Measurements from ENCODE around the gene RAD51B. TPM values are rescaled to one million over a fixed set of nuclear protein-coding genes. Genes with fewer than 3 reads are reported as not detected.

The RAD51B gene
- total and polyA plus RNA-seq, 2 of the 13 experiments (the other 11 are each of a cell fraction or from before 2014, with no cell fraction given), result 7.0 to 9.5 TPM

DNA sequence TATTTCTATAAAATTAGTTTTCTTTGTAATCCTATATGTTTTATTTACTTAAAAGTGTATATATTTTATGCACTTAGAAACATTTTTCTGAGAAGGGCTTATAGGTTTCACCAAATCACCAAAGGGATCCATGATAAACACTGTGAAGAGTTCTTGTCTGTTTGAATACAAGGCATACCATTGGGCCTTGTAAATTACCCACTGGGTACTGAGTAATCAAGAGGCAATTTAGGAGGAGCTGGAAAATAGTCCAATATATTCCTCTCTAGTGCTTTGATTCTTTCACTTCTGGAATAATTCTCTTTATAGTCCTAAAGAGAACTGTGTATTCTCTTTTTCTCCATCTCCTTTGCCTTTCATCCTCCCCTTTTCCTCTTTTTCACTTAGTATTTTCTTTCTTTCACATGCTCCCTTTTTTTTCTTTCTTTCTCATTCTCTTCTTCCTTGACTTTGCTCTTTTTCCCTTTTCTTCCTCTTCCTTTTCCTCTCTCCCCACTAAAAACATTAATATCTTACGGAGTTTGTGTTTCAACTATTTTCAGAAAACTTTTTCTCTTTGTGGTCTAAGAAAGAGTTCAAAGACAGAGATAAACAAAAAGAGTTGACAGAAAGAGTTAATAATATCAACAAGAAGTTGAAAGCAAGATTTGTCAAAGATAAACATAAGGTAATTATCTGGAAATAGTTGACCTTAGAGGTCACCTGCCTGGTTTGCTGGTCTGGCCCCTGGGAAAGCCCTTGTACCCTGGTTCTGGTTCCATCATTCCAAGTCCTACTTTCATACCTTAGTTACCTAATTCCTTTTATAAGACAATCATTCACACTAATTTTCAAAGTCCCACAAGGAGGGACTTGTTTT, 435.3 kb downstream of the RAD51B start (continued):
- no peak for TF ChIP-seq MTF2 (CRISPR knock-in tag; IDR thresholded peaks at IDR 0.05; ENCODE audit: borderline replicate concordance)
- TF ChIP-seq ZNF367 (CRISPR knock-in tag; IDR thresholded peaks at IDR 0.05; ENCODE audit: borderline replicate concordance), result no peak
- TF ChIP-seq REXO4 (CRISPR knock-in tag; IDR thresholded peaks at IDR 0.05; ENCODE audit: borderline replicate concordance), result no peak
- no peak for TF ChIP-seq PHF20 (CRISPR knock-in tag; IDR thresholded peaks at IDR 0.05)
- TF ChIP-seq FOXK1 (CRISPR knock-in tag; IDR thresholded peaks at IDR 0.05; ENCODE audit: borderline replicate concordance, low read depth), result 0 out of 2 replicates have a peak, but pooled peaks have one; percentile 27
- peak; percentile 79 for TF ChIP-seq GFI1 (CRISPR knock-in tag; IDR thresholded peaks at IDR 0.05; ENCODE audit: borderline replicate concordance)
- TF ChIP-seq MXI1 (IDR thresholded peaks at IDR 0.05; ENCODE audit: borderline replicate concordance, low read depth, low read length), result no peak
- TF ChIP-seq, protein P1, sequence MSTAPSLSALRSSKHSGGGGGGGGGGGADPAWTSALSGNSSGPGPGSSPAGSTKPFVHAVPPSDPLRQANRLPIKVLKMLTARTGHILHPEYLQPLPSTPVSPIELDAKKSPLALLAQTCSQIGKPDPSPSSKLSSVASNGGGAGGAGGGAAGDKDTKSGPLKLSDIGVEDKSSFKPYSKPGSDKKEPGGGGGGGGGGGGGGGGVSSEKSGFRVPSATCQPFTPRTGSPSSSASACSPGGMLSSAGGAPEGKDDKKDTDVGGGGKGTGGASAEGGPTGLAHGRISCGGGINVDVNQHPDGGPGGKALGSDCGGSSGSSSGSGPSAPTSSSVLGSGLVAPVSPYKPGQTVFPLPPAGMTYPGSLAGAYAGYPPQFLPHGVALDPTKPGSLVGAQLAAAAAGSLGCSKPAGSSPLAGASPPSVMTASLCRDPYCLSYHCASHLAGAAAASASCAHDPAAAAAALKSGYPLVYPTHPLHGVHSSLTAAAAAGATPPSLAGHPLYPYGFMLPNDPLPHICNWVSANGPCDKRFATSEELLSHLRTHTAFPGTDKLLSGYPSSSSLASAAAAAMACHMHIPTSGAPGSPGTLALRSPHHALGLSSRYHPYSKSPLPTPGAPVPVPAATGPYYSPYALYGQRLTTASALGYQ (CRISPR knock-in tag; IDR thresholded peaks at IDR 0.05), result peak; percentile 83
- no peak for TF ChIP-seq ZNF768 (CRISPR knock-in tag; IDR thresholded peaks at IDR 0.05)
- TF ChIP-seq ZNF652 (CRISPR knock-in tag; IDR thresholded peaks at IDR 0.05; ENCODE audit: borderline replicate concordance, low read depth), result peak; percentile 91
- TF ChIP-seq, protein P2, sequence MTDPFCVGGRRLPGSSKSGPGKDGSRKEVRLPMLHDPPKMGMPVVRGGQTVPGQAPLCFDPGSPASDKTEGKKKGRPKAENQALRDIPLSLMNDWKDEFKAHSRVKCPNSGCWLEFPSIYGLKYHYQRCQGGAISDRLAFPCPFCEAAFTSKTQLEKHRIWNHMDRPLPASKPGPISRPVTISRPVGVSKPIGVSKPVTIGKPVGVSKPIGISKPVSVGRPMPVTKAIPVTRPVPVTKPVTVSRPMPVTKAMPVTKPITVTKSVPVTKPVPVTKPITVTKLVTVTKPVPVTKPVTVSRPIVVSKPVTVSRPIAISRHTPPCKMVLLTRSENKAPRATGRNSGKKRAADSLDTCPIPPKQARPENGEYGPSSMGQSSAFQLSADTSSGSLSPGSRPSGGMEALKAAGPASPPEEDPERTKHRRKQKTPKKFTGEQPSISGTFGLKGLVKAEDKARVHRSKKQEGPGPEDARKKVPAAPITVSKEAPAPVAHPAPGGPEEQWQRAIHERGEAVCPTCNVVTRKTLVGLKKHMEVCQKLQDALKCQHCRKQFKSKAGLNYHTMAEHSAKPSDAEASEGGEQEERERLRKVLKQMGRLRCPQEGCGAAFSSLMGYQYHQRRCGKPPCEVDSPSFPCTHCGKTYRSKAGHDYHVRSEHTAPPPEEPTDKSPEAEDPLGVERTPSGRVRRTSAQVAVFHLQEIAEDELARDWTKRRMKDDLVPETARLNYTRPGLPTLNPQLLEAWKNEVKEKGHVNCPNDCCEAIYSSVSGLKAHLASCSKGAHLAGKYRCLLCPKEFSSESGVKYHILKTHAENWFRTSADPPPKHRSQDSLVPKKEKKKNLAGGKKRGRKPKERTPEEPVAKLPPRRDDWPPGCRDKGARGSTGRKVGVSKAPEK (CRISPR knock-in tag; IDR thresholded peaks at IDR 0.05; ENCODE audit: borderline replicate concordance), result no peak
- no peak; the same call in 1 of the 2 replicates for TF ChIP-seq CEBPG (CRISPR knock-in tag; IDR thresholded peaks at IDR 0.05)
- TF ChIP-seq, protein P3, sequence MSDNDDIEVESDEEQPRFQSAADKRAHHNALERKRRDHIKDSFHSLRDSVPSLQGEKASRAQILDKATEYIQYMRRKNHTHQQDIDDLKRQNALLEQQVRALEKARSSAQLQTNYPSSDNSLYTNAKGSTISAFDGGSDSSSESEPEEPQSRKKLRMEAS (IDR thresholded peaks at IDR 0.05), result no peak
- TF ChIP-seq, protein P4, sequence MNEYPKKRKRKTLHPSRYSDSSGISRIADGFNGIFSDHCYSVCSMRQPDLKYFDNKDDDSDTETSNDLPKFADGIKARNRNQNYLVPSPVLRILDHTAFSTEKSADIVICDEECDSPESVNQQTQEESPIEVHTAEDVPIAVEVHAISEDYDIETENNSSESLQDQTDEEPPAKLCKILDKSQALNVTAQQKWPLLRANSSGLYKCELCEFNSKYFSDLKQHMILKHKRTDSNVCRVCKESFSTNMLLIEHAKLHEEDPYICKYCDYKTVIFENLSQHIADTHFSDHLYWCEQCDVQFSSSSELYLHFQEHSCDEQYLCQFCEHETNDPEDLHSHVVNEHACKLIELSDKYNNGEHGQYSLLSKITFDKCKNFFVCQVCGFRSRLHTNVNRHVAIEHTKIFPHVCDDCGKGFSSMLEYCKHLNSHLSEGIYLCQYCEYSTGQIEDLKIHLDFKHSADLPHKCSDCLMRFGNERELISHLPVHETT (CRISPR knock-in tag; conservative IDR thresholded peaks at IDR 0.05), result no peak
- no peak for TF ChIP-seq PHF8 (CRISPR knock-in tag; IDR thresholded peaks at IDR 0.05)
- no peak for TF ChIP-seq ZNF207 (IDR thresholded peaks at IDR 0.05; ENCODE audit: borderline replicate concordance)
- peak; percentile 90 for TF ChIP-seq NFIC (IDR thresholded peaks at IDR 0.05; ENCODE audit: low read length)
- no peak for TF ChIP-seq IKZF1 (IDR thresholded peaks at IDR 0.05)
- no peak for TF ChIP-seq ASH2L (IDR thresholded peaks at IDR 0.05; ENCODE audit: insufficient read length, low read depth, low read length)
- peak; percentile 51; the same call in 1 of the 2 replicates for TF ChIP-seq EHMT2 (IDR thresholded peaks at IDR 0.05; ENCODE audit: borderline replicate concordance, low read depth, low read length)
- TF ChIP-seq CHD2 (IDR thresholded peaks at IDR 0.05; ENCODE audit: low read depth, low read length), result no peak
- TF ChIP-seq KLF13 (CRISPR knock-in tag; IDR thresholded peaks at IDR 0.05), result no peak
- TF ChIP-seq MIXL1 (CRISPR knock-in tag; IDR thresholded peaks at IDR 0.05), result peak; percentile 79
- TF ChIP-seq FOXJ3 (CRISPR knock-in tag; IDR thresholded peaks at IDR 0.05; ENCODE audit: borderline replicate concordance), result peak; percentile 89; the same call in 1 of the 2 replicates
- peak; percentile 64; the same call in 1 of the 2 replicates for TF ChIP-seq ZKSCAN5 (CRISPR knock-in tag; IDR thresholded peaks at IDR 0.05)
- TF ChIP-seq TMF1 (CRISPR knock-in tag; IDR thresholded peaks at IDR 0.05; ENCODE audit: low read depth), result no peak

Measured in HepG2 (cell line).